Measurements from ENCODE around the gene CD93.

DNA sequence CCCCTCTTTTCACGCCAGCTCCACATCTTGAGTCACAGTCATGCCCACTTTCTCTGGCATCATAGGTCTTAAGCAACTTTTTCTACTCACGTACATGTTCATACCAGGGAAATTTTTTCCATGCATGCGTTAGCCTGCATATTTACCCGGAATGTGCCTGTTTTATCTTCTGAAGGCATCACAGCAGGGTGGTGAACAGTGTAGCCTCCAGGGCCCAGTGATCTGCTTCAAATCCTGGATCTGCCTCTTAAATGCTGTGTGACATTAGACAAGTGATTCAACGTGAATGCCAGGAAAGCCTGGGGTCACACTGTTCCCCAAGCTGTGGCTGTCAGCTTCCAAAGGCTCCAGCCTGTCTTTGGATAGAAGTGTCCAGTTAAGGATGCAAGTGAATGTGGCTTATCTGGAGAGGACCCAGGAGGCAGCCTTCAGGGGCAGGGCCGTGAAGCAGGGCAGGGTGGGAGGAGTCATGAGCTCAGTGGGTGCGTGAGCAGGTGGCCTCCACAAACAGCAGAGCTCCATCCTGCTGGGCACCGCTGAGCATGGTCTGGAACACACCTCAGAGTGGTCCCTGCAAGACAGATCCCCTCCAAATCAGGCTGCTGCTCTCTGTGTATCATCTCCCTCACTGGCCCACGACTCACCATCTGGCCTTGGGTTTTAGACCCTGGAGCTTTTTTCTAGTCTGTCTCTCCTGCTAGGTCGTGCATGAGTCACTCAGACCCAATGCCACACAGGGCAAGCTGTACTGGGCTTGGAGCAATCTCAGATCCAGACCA lies 30.4 kb upstream of the CD93 start:
- no peak for TF ChIP-seq CHD1 (IDR thresholded peaks at IDR 0.05; ENCODE audit: low read depth, low read length)
- no peak for TF ChIP-seq POLR2A (IDR thresholded peaks at IDR 0.05; ENCODE audit: control extremely low read depth in 1 of 2, low read depth in 2 of 2, low read length in 2 of 2)
- TF ChIP-seq CTBP2 (IDR thresholded peaks at IDR 0.05; ENCODE audit: borderline replicate concordance, insufficient read depth, insufficient read length, low read length) = no peak
- no peak for TF ChIP-seq ASH2L (IDR thresholded peaks at IDR 0.05; ENCODE audit: low read length)
- no peak for TF ChIP-seq SIN3A (conservative IDR thresholded peaks at IDR 0.05 in 1 of 2, IDR thresholded peaks at IDR 0.05 in 1 of 2; ENCODE audit: low read depth in 1 of 2, low read length in 2 of 2)
- no peak for TF ChIP-seq BRCA1 (IDR thresholded peaks at IDR 0.05; ENCODE audit: low read depth, low read length)
- no peak for TF ChIP-seq POLR2AphosphoS5 (IDR thresholded peaks at IDR 0.05; ENCODE audit: low read depth, low read length)
- TF ChIP-seq, protein P1, sequence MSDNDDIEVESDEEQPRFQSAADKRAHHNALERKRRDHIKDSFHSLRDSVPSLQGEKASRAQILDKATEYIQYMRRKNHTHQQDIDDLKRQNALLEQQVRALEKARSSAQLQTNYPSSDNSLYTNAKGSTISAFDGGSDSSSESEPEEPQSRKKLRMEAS (IDR thresholded peaks at IDR 0.05) = no peak
- TF ChIP-seq GABPA (IDR thresholded peaks at IDR 0.05; ENCODE audit: borderline replicate concordance, insufficient read depth, low read length) = no peak

Data from H1 (cell line).